HT1080 (cell line): ENCODE results near the gene KLKB1. TPM values are rescaled to one million over a fixed set of nuclear protein-coding genes. Genes with fewer than 3 reads are reported as not detected.

Source experiments
- DNase-seq: peaks from one replicate; pipeline ENCODE4 v3.0.0-alpha.2; 2015; ENCODE audit warnings: low read depth
- polyA plus RNA-seq, 2 experiments: library from polyadenylated mRNA; depleted of rRNA; stranded (reverse); fragments of >200 nt; gene quantifications; 2 replicates each; pipeline ENCODE4 v1.2.3, GENCODE V29; 2015
- total RNA-seq: library from RNA; depleted of rRNA; stranded (reverse); fragments of >200 nt; shearing (Covaris generic); gene quantifications from 2 replicates; pipeline ENCODE4 v1.2.3, GENCODE V29; 2014; rRNA removed

The KLKB1 gene
- not detected in 2 replicates for total RNA-seq
- polyA plus RNA-seq (2015; cell fraction: cytosol; rRNA removed): not detected in 2 replicates
- not detected in 2 replicates for polyA plus RNA-seq (2015; cell fraction: nucleus; rRNA removed)

GRCh38 chr4:186227221-186227620 lies at the start of gene KLKB1:
Gene KLKB1 (plus strand): TSS chr4:186227507. CDS start chr4:186228196, 689 bp downstream.
- DNase-seq: no peak

DNA sequence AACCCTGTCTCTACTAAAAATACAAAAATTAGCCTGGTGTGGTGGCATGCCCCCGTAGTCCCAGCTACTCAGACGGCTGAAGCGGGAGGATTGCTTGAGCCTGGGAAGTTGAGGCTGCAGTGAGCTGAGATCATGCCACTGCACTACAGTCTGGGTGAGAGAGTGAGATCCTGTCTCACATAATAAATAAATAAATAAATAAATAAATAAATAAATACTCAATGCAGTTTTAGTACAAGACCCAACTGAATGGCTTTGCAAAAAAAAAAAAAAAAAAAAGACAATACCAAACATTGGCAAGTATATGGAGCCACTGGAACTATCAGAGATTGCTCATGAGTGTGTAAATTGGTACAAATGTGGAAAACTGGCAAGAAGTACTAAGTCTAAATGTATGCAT lies 39.2 kb upstream of the KLKB1 start:
- no peak for DNase-seq

DNA sequence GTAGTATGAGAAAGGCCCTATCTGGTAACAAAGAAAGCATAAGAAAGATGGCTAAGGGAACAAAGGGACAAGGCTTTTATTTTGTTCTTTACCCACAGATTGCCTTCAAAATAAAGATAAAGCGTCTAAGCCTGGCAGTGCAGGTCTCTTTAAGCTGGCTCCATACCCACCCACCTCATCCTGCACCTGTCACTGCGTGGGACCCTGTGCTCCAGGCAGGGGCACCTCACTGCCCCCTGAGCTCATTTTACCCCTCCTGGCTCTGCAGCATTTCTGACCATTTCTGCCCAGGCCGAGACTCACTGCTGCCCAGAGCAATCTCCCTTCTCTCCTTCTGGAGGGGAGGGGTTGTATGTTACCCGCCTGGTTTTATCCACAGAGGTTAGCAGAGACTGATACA lies 37.7 kb upstream of the KLKB1 start:
- no peak for DNase-seq

DNA sequence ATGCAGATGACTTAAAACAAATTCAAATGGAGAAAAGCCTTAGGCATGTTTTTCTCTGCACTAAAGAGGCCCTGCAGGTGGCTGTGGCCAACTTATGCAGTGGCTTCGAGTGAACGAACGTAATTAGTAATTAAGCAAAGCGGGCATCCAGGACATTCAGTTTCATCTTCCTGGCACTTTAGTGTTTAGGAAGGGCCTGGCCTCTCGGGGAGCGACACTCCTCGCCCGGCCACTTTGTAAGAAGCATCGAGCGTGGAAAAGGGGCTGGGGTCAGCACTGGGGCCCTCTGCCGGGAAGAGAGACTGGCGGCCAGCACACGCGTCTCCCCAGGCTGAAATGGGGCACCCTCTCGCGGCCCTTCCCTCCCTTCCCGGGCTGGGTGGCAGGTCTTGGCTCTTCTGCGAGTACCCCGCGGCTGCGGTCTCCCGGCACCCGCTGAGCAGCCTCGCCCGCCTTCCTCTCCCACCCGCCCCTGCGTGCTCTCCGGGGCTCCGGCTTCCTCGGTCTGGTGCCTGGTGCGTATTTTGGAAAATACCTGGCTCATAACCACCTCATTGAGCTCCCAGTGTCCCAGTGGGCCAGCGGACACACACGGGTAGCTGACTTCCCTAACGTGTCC lies 36.6 kb upstream of the KLKB1 start:
- DNase-seq: peak; percentile 12

- DNase-seq: peak; percentile 76
These were observed 35.9 kb upstream of the KLKB1 start, which contains the start of gene CYP4V2 for GRCh38 chr4:186191200-186192065. Gene CYP4V2 (plus strand): TSS chr4:186191567. CDS start chr4:186191824, 257 bp downstream.

DNA sequence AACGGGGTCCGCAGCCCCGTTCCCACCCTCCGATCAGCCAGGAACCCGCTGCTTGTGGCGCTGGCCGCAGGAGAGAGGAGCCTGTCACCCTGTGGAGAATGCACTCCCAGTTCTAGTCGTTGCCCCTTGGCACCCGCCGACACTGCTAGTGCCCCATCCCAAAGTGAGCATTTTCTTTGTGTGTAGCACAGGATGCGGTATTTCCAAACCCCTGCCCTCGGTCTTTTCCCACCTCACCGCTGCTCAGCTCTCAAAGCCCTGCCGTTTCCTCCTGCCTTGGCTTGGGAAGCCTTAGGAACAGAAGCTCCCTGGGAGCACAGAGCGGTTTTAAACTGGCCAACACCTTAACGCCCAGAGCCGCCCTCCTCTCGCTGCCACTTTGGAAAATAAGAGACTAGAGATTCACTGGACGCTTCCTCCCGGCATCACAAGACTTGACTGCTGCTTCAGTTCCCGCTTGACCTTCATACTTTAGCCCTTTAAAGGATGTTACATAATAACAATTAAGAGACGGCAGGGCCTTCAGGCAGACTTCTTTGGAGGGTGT lies 35.2 kb upstream of the KLKB1 start:
- peak; percentile 52 for DNase-seq

DNA sequence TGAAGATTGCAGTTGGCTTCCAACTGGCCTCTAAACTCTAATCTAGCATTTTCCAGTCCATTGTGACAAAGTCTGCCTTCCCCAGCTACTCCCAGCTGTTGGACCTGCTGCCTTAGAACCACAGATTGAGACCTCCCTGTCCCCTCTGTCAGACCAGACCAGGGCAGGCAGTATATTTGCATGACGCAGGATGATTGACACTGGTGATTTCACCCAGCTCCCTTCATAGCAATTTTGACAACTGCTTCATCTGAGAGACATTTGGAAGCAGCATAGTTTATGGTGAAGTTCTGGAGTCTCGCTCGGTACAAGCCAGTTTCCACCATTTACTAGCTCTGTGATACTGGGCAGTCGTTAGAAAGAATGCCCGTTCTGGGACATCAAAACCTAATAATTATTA lies 33.5 kb upstream of the KLKB1 start:
- DNase-seq: no peak

GRCh38 chr4:186196063-186196462 lies 31.2 kb upstream of the KLKB1 start:
- no peak for DNase-seq

- no peak for DNase-seq
These were observed 26.8 kb upstream of the KLKB1 start for GRCh38 chr4:186200516-186200915.

DNA sequence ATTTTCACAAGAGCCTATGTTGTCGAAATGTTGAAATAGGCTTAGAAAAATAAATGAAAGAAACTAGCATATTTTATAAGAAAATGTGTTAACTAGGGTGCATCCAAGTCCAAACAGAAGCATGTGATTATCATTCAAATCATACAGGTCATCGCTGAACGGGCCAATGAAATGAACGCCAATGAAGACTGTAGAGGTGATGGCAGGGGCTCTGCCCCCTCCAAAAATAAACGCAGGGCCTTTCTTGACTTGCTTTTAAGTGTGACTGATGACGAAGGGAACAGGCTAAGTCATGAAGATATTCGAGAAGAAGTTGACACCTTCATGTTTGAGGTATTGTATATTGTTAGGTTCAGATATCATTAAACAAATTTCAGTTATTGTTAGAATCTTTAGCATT lies 26.3 kb upstream of the KLKB1 start:
- no peak for DNase-seq

- DNase-seq: peak; percentile 51
These were observed 25.6 kb upstream of the KLKB1 start for GRCh38 chr4:186201535-186202230.

DNA sequence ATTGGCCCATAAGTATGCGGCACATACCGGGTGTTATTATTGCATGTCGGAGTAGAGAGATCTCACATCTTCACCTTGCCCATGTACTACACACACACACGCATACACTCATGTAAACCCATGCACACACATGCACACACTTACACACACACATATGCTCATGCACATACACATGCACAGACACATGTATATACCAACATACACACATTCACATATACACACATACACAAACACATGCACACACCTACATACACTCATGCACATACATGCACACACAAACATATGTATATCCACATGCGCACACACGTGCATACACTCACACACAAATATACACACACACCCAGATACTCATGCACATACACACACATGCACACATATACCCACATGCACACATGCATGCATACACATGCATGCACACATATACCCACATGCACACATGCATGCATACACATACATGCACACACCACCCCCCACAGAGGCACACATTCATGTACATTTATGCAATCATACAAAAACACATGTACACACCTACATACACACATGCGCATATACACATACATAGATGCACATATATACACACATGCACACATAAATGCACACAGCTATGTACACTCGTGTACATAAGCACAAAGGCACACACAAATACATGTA lies 24.7 kb upstream of the KLKB1 start:
- no peak for DNase-seq

GRCh38 chr4:186203406-186203805 lies 23.9 kb upstream of the KLKB1 start:
- no peak for DNase-seq

DNA sequence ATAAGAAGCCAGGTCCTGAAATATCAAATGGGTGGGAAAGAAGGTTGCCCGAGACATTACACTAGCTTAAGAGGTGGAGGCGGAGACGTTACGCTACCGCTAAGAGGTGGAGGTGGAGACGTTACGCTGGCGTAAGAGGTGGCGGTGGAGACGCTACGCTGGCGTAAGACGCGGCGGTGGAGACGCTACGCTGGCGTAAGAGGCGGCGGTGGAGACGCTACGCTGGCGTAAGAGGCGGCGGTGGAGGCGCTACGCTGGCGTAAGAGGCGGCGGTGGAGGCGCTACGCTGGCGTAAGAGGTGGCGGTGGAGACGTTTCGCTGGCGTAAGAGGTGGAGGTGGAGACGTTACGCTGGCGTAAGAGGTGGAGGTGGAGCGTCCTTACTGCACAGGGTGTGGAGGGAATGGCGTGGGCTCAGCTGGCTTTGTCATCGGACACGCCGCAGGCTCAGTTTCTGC lies 23.2 kb upstream of the KLKB1 start:
- no peak for DNase-seq

DNA sequence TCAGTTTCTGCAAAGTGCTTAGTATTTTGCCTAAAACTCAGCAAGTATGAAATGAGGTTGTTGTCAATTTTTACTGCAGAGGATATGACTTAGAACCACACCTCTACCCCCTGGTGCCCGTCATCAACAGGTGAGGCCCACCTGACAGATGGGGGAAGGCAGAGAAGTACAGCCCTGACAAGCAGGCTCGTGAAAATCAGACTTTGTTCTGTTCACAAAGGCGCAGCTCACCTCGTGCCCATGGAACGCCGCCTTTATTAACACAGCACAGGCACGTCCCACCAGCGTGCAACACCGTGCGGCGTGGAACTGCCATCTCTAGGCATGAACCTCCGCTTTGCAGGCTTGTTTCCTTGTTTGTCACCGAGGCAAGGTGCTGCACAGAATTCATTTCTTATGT lies 22.6 kb upstream of the KLKB1 start:
- DNase-seq: no peak

DNA sequence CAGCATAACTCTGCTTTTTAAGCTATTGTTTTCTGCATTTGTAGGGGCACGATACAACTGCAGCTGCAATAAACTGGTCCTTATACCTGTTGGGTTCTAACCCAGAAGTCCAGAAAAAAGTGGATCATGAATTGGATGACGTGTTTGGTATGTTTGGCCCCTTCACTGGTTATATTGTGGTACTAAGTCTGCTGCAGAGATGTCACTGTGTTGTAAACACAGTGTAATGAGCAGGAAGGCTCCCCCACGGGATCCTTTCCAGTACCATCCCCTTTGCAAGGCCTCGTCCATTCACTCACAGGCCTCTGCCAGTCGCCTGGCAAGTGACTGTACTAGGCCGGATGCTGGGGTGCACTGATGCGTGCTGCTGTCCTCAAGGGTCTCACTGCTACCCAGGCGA lies 22.2 kb upstream of the KLKB1 start:
- DNase-seq: no peak

GRCh38 chr4:186216465-186217024 lies 10.8 kb upstream of the KLKB1 start:
- DNase-seq: no peak

DNA sequence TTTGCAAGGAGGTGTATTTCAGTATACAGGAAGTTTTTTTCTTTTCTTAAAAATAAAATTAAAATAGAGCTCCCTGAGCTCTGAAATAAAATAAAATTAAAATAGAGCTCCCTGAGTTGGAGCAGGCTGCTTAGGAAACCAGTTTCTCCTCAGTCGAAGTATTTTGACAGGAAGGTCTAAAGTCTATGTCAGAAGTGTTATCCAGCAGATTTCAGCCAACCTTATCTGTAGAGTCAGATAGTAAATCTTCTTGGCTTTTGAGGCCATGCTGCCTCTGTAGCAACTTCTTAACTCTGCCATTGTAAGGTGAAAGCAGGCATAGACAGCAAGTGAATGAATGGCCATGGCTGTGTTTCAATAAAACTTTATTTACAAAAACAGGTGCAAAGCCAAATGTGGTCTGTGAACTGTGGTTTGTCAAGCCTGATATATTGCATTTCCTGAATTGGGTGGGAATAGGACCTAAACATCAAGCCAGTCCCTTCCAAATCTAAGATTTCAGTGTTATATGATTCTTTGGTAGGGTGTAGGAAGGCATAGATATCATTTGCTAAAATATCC lies 9.5 kb upstream of the KLKB1 start:
- no peak for DNase-seq

GRCh38 chr4:186221624-186222023 lies 5.7 kb upstream of the KLKB1 start:
- no peak for DNase-seq

- no peak for DNase-seq
These were observed 1.5 kb upstream of the KLKB1 start for GRCh38 chr4:186225848-186226247.
